Inflammatory macrophage treated with lipopolysaccharide for 4 hours (primary cell): ENCODE data around the gene POLR1B.
"Not testable (repeated sequence)": the region's sequence is repeated elsewhere in the genome, so short reads cannot be mapped to it uniquely, and the experiment has no call there.

Experiments
- DNase-seq: peaks from one replicate; pipeline ENCODE4 v3.0.0-alpha.2; 2020

The POLR1B gene

DNA sequence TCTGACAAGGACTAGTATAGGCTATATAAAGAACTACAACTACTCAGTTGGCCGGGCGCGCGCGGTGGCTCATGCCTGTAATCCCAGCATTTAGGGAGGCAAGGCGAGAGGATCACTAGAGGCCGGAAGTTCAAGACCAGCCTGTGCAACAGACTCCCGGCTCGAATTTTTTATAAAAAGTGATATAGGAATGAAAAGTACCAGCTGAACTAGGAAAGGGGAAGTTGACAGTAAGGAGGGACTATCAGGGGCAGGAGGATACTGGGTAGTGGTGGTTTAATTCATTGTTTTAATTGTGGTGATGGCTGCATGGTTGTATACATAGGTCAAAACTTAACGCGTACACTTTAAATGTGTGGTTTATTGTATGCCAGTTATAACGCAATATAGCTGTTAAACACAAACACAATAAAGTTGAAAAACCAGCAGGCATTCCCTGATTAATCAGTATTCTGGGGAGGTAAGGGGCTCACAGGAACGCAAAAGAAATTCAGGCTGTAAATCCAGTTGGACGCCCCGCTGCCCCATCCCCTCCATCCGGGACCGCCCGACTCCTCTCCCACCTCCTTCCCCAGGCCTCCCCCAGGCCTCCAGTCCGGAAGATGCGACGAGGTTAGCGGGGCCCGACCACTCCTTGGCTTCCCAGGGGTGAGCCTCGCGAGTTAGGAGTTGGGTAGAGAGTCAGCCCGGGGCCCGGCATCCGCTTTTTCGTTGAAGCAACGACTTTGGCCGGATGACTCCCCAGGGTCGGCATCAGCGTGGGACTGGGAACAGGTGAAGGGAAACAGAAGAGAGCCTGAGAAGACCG is 746 bp upstream of the POLR1B start:
- DNase-seq, result peak; percentile 74

DNA sequence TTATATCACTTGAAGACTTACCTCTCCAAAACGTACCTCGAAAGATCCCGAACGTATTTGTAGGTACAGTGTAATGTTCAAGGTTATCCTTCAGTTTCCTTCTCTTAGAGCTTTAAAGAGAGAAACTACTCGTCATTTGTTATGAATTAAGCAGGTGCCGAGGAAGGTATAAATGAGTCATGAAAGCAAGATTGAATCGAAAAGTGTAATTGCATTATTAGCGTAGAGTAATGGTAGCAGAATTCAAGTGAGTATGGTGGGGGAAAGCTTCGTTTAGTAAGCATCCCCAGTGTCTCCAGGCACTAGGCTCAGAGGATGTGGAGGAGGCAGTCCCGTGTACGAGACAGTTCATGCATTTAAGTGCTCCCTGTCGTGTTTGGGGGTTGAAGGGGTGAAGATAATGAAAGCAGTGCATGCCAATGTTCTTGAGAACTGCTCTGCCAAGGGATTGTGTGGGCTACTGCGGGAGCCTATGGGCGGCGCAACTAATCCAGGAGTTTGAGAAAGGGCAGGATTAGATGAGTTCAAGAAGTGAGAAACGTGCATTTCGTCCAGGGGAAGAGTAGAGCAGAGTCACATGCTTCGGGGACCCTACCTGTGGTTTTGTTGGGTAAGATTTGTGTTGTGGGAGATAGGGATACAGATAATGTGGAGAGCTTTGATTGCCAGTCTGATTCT is 858 bp downstream of the POLR1B start:
- DNase-seq, result no peak

DNA sequence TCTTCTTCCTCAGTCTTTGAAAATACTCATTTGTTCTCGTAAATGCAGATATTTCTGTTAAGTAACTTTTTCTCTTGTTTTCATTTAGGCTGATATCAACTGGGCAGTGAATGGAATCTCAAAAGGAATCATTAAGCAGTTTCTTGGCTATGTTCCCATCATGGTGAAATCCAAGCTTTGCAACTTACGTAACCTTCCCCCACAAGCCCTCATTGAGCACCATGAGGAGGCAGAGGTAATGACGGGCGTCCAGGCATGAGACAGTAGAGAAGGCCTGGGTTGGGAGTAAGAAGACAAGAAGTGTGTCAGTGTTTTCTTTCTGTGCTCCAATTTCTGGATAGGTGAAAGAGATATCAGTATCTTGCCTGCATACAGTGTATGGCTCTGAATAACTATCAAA is 5.1 kb downstream of the POLR1B start:
- peak; percentile 31 for DNase-seq

DNA sequence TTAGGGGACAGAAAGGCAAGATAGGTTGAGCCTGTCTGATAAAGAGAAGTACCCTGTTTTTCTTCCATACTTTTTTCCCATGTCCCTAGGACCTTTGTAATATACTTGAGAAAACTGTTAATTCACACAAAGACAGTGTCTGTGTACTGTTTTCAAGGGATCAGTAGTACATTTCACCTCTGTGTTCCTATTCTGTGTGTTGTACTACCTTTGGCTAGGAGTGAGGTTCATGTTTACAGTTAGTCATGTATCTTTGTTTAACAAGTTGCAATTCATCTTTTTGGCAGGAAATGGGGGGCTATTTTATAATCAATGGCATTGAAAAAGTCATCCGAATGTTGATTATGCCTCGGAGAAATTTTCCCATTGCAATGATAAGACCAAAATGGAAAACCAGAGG is 6.7 kb downstream of the POLR1B start:
- DNase-seq, result no peak

DNA sequence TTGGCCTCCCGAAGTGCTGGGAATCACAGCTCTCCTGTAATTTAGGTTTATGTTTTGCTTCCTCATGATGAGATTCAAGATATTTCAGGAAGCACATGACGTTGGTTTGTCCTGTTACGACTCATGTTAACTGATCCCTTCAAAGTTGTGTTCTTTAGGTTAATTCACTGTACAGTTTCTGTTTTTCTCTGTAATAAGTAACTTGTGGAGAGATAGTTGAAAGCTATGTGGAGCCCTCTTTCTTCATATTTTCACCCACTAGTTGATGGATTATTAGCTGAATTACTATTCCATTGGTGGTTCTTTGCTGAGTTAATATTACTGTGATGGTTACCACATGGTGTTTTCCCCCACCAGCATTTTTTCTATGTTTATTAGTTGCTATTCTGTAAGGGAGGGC is 23.8 kb downstream of the POLR1B start:
- no peak for DNase-seq

DNA sequence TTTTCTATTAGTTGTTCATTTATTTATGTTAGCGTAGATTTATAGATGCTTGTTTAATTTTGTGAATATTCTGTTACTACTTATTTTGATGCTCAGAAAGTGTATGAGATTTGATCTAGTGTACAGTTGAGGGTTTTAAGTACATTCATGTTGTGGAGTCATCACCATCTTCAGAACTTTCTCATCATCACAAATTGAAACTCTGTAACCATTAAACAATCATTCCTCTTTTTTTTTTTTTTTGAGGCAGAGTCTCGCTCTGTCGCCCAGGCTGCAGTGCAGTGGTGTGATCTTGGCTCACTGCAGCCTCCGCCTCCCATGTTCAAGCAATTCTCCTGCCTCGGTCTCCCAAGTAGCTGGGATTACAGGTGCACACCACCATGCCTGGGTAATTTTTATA is 24.2 kb downstream of the POLR1B start:
- DNase-seq, result not testable (repeated sequence)

DNA sequence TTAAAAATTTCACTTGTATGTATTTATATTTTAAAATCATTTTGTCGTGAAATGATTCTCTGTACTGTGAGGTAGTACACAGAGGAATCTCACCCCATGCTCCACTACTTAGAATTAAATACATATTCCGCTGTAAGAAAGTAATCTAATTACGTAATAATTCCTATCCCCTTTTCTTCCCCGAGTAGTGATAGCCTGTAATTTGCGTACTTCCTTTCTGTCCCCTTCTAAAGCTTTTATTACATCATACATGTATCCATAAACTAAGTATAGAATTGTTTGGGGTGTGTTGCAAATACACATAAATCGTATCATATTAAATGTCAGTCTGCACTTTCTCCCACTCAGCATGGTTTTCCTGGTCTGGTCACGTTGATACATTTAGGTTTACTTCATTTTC is 29.7 kb downstream of the POLR1B start:
- DNase-seq, result peak; percentile 19

DNA sequence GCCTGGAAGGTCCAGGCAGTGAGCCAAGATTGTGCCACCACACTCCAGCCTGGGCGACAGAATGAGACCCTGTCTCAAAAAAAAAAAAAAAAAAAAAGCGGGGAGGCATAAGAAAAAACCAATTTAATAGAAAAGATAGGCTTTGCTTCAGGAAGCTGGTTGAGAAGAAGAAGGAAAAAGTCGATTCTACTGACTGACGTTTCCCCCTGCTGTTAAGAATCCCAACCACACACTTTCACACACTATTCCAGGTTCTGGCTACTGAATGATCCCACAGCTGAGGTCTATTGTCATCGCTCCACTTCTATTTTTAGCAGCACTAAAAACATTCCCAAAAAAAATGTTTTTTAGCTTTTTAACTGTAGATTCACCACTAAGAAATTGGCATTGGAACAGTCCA is 35.5 kb downstream of the POLR1B start:
- no peak for DNase-seq

DNA sequence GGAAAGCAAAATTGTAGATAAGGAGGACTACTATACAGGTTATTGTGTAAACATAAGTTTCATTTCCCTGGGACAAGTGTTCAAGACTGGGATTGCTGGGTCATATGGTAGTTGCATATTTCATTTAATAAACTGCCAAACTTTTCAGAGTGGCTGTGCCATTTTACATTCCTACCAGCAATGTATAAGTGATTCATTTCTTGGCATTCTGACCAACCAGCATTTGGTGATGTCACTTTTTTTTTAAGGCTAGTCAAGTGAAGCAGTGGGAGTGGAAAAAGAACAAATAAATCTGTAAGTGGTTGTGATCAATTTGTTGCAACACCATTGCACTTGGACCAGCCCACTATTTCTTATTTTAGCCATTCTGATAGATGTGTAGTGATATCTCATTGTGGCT is 37.0 kb downstream of the POLR1B start:
- peak; percentile 66 for DNase-seq

DNA sequence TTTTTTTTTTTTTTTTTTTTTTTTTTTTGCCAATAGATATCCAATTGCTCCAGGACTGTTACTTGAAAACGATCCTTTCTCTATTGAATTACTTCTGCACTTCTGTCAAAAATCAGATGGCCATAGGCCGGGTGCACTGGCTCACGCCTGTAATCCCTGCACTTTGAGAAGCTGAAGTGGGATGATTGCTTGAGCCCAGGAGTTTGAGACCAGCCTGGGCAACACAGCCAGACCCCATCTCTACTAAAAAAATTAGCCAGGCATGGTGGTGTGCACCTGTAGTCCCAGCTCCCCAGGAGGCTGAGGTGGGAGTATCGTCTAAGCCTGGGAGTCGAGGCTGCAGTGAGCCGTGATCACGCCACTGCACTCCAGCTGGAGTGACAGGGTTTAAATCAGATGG is 37.8 kb downstream of the POLR1B start:
- no peak for DNase-seq

DNA sequence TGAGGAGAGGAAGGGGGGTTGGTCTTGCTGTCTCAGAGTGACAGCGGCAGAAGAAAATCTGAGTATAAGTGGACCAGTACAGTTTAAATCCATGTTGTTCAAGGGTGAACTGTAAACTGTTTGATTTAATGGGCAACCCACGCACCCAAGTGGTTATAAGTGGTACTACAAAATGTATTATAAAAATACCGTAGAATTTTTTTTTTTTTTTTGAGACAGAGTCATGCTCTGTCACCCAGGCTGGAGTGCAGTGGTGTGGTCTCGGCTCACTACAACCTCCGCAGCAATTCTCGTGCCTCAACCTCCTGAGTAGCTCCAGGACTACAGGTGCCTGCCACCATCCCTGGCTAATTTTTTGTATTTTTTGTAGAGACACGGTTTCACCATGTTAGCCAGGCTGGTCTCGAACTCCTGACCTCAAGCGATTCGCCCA is 40.1 kb downstream of the POLR1B start:
- peak; percentile 71 for DNase-seq

DNA sequence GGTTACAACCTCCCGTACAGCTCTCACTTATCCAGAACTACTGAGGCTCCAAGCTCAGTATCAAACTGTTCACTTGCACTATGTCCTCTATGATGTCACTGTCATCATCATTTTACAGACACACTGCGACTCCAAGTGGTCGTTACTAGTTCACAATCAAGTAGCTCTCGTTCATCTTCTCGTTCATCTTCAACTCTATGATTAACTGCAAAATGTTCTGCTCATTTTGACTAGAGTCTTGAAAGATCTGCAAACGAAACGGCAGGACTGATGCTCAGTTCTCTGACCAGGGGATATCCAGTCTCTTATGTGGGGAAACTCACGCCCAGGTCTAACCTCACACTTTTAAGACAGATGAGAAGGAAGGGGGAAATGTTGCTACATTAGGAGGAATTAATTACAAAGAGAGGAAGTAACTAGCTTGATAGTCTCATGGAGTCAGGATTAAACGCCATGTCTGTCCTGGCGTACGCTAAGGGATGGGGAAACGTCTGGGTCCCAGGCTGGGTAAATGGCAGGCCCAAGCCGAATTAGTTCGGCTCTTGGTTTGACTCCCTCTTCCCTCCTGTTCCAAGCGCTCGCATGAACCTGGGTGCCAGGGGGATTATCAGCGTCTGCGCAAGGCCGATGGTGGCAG is 41.4 kb downstream of the POLR1B start:
- DNase-seq, result peak; percentile 12

DNA sequence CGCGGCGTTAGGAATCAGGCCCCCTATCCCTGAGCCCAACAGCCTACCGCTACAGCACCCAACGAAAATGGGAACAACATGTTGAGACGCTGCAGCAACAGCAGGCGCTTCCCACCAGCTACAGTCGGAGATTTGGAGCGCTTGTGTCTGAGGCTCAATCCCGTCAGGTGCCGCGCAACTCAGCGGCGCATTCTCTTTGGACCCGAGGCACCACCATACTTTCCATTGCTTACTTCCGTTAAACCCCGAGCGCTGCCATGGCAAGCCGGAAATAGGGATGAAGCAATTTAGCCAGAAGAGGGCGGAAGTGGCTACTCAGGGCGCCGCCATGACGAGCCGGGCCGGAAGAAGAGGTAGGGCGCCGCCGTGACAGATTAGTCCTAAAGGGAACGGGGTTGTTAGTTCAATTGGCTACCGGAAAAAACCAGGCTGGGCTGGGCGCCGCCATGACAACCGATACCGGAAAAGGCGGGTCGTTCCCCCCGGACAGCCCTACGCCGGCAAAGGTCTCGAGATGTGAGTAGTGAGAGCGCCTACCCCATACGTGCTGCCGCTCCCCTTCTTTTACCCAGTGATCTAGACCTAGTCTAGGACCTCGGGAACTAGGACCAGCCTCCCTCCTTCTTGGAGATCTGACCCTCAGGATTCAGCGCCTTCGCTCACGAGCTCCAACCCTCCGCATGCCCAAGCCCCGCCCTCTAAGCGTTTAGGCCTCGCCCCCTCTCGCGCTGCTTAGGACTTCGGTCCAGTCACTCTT is 42.0 kb downstream of the POLR1B start, which contains the start of gene CHCHD5:
CHCHD5 (plus strand) TSS at position 476 of the 757 bp plus-strand sequence; CDS start at position 515, 39 bp downstream.
- DNase-seq, result peak; percentile 97

DNA sequence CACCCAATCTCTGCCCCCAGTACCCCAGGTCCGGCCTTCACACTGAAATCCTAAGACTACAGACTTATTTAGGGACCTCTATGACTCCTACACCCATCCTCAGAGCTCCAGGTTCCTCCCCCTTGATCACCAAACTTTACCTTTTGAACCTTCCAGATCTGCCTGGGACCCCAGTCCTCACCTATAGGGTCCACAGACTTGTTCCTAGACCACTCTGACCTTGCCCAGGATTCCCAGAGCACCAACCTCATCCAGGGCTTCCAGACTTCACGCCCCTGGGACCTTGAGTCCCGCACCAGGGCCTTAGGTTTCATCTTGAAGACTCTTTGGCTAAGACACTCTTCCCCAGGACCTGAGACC is 42.6 kb downstream of the POLR1B start:
- no peak for DNase-seq

DNA sequence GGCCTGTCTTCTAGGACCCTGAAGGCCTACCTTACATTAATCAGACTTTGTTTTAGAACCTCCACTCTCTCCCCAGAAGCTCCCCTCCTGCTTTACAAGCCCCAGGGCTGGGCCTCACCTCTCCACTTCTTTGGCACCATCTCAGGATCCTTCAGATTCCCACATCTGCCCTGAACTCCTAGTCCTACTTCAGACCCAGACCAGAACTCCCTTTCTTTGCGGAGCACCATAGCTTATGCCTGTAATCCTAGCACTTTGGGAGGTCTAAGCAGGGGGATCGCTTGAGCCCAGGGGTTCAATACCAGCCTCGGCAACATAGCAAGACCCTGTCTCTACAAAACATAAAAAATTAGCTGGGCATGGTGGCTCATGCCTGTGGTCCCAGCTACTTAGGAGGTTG is 43.1 kb downstream of the POLR1B start:
- DNase-seq, result no peak

DNA sequence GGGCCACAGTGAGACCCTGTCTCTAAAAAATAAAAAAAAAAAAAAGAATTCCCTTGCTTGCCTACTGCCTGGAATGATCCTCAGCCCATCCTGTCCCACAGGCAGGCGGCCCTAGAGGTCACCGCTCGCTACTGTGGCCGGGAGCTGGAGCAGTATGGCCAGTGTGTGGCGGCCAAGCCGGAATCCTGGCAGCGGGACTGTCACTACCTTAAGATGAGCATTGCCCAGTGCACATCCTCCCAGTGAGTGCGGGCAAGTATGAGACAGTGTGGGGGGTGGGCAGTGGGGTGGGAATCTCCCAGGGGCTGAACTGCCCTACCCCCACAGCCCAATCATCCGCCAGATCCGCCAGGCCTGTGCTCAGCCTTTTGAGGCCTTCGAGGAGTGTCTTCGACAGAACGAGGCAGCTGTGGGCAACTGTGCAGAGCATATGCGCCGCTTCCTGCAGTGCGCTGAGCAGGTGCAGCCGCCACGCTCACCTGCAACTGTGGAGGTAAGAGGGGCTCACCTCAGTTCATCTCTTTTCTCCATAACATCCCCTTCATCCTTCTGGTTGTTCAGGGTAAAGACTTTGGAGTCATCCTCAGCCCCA is 43.7 kb downstream of the POLR1B start:
- DNase-seq, result no peak

DNA sequence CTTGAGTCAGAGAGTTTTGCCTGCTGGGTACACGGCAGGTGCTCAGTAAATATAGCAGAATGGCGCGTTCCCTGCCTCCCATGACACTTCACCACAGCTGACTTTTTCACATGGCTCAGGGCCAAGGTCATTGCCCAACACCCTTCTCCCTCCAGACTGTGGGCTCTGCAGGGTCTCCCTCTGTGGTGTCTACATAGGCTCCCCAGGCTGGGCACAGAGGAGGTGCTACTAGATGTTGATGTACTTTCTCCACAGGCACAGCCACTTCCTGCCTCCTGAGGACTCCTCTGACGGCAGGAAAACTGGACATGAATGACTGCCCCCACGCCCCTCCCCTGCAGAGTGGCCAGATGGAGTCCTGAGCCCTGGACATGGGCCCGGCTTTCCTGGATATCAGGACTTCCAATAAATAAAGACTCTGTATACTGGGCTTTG is 46.4 kb downstream of the POLR1B start:
- no peak for DNase-seq

DNA sequence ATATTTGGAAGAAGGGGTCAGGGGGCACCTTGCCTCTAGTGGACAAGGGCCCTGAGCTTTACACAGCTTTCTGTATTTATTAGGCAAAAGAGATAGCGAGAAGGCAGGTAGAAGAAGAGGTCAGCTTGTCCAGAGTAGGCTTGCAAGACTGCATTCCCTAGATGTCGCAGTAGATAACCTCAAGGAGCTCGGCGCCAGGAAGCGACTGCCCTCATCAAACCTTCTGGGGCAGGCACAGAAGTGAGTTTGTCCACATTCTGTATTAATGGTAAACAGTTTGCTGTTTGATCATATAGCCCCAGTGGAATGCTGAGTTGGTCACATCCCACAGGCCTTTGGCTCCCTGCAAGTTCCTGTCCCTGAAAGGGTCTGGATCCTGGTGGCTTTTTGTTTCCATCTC is 49.1 kb downstream of the POLR1B start:
- no peak for DNase-seq

DNA sequence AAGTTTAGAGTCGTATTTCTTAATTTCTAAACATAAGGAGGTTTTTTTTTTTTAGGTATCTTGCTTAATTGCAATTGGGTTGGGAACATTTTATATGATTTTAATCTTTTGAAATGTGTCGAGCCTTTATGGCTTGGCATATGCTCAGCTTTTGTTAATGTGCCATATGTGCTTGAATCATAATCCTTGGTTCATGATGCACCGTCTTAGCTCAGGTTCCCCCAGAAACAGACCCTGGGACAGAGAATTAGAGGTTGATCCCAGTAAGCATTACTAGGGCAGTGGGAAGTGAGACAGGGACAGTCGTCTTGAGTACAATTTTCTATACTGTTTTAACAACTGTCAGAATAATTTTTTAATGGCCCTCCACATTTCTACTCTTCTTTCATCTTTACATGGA is 51.5 kb downstream of the POLR1B start:
- no peak for DNase-seq

DNA sequence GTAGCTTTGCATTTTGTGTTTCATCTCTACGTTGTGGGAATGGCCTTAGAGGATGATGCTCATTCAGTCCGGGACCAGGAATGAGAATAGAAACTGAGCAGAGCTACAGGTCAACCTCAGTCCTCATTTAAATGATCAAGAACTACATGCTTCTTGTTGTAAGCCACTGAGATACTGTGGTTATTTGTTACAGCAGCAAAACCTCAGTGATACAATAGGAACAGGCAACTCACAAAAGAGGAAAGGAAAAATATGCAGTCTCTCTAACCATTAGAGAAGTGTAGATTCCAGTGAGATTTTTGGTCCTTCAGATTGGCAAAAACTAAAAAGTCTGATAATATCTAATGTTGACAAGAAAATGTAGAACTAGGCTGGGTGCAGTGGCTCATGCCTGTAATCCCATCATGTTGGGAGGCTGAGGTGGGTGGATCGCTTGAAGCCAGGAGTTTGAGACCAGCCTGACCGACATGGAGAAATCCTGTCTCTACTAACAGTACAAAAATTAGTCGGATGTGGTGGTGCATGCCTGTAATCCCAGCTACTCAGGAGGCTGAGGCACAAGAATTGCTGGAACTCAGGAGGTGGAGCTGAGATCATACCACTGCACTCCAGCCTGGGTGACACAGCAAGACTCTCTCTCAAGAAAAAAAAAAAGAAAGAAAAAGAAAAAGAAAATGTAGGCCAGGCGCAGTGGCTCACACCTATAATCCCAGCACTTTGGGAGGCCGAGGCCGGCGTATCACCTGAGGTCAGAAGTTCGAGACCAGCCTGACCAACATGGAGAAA is 55.5 kb downstream of the POLR1B start:
- DNase-seq, result no peak

DNA sequence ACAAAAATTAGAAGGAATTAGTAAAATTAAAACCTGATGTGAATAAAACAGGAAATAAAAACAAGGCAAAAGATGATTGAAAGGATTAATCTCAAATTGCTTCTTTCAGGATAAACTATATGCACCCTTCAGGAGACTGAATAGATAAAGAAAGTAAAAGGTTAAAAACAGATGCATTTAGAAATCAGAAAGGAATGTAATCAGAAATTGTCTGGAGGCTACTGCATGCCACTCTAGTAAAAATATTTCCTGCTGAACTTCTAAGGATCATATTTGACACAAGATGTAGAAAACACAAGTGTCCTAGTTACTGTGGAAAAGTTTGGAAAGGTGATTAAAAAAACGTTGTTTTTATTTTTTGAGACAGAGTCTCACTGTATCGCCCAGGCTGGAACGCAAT is 58.4 kb downstream of the POLR1B start:
- no peak for DNase-seq

DNA sequence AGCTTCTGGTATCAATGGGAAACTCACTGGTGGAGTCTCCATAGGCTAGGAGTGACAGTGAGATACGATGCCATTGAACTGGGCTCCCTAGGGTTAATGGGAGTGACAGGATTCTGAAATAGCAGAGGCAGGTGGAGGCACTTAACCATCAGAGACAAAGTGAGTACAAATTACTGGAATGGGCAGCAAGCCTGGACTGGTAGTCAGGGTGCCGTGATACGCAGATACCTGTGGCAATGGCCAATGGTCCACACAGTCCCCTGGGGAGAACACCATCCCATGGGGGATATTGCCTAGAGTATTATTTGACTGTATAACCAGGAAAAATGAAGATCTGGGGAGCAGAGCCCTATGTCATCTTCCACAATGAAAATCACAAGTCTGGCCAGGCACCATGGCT is 59.5 kb downstream of the POLR1B start:
- no peak for DNase-seq
